Sigmoid colon (tissue), 4 donors: ENCODE data around the gene B4GALT6.

Experiments
- EP300 ChIP-seq, 4 donors: sonication (generic); formaldehyde crosslinking; IDR thresholded peaks; one replicate each; pipeline ENCODE4 v1.6.1; 2017; ENCODE audit warnings: antibody characterized with exemption in 4 of 4
- POLR2A ChIP-seq, 2 donors: fragments of 450-650 bp; IDR thresholded peaks; one replicate each; pipeline ENCODE4 v1.6.1; 2016; ENCODE audit warnings: antibody characterized with exemption in 2 of 2, mild to moderate bottlenecking in 2 of 2, moderate library complexity in 2 of 2
- TF ChIP-seq, protein P1 (sequence below), 4 experiments: fragments of 450-650 bp in 3 of 4; fragments of 200-600 bp in 1 of 4; IDR thresholded peaks; one replicate each; pipeline ENCODE4 v1.5.1; 2016 to 2019; ENCODE audit warnings: antibody characterized with exemption in 4 of 4, mild to moderate bottlenecking in 3 of 4, moderate library complexity in 2 of 4

DNA sequence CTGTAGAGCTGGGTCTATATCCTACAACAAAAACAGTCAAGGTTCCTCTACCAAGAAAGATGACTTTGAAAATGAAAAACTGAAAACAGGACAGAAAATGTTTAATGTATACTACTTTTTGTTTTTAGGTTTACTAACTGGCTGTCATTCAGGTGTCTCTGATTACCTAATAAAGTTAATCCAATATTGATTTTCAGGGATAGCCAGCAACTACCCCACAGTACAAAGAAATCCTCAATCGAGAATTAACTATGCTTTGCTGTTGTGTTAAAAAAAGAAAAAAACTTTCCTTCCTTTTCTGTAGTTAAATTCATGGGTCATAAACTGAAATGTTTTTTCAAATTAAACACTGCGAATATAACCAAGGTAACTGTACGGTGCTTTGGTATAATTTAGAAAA lies 46.9 kb downstream of the B4GALT6 start:
- TF ChIP-seq POLR2A (IDR thresholded peaks at IDR 0.05) (no peak), EP300 (IDR thresholded peaks at IDR 0.05) (no peak)
- TF ChIP-seq, protein P1, sequence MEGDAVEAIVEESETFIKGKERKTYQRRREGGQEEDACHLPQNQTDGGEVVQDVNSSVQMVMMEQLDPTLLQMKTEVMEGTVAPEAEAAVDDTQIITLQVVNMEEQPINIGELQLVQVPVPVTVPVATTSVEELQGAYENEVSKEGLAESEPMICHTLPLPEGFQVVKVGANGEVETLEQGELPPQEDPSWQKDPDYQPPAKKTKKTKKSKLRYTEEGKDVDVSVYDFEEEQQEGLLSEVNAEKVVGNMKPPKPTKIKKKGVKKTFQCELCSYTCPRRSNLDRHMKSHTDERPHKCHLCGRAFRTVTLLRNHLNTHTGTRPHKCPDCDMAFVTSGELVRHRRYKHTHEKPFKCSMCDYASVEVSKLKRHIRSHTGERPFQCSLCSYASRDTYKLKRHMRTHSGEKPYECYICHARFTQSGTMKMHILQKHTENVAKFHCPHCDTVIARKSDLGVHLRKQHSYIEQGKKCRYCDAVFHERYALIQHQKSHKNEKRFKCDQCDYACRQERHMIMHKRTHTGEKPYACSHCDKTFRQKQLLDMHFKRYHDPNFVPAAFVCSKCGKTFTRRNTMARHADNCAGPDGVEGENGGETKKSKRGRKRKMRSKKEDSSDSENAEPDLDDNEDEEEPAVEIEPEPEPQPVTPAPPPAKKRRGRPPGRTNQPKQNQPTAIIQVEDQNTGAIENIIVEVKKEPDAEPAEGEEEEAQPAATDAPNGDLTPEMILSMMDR (IDR thresholded peaks at IDR 0.05): no peak
